GM21619 (cell line): ENCODE data around the gene PNPLA1.

Experiments used
- ATAC-seq: cut with Tn5 transposase; IDR thresholded peaks from one replicate; pipeline ENCODE4 v1.9.1; 2021; ENCODE audit not compliant: unreplicated experiment

Gene PNPLA1

GRCh38 chr6:36269834-36270705 is at the start of gene PNPLA1:
Gene PNPLA1, plus strand, starts transcription at chr6:36270060. Its CDS starts 400 bp downstream, at chr6:36270460.
- ATAC-seq = no peak

GRCh38 chr6:36220226-36220625 is 49.6 kb upstream of the PNPLA1 start:
- ATAC-seq = no peak

- ATAC-seq = no peak
These were observed 48.2 kb upstream of the PNPLA1 start for GRCh38 chr6:36221674-36222073.

- ATAC-seq = no peak
These were observed 46.9 kb upstream of the PNPLA1 start for GRCh38 chr6:36222924-36223323.

- ATAC-seq = no peak
These were observed 46.2 kb upstream of the PNPLA1 start for GRCh38 chr6:36223706-36224105.

- ATAC-seq = no peak
These were observed 44.9 kb upstream of the PNPLA1 start for GRCh38 chr6:36224918-36225461.

- ATAC-seq = no peak
These were observed 43.3 kb upstream of the PNPLA1 start for GRCh38 chr6:36226438-36227047.

- no peak for ATAC-seq
These were observed 42.3 kb upstream of the PNPLA1 start for GRCh38 chr6:36227379-36228228.

- ATAC-seq = no peak
These were observed 40.6 kb upstream of the PNPLA1 start for GRCh38 chr6:36229223-36229622.

GRCh38 chr6:36230371-36230770 is 39.5 kb upstream of the PNPLA1 start:
- ATAC-seq = no peak

GRCh38 chr6:36232172-36232571 is 37.7 kb upstream of the PNPLA1 start:
- no peak for ATAC-seq

GRCh38 chr6:36235309-36235708 is 34.6 kb upstream of the PNPLA1 start:
- ATAC-seq = no peak

- ATAC-seq = no peak
These were observed 34.0 kb upstream of the PNPLA1 start for GRCh38 chr6:36235862-36236261.

- no peak for ATAC-seq
These were observed 30.1 kb upstream of the PNPLA1 start for GRCh38 chr6:36239774-36240173.

GRCh38 chr6:36241728-36242127 is 28.1 kb upstream of the PNPLA1 start:
- ATAC-seq = no peak

- ATAC-seq = no peak
These were observed 27.7 kb upstream of the PNPLA1 start for GRCh38 chr6:36242161-36242560.

- no peak for ATAC-seq
These were observed 27.2 kb upstream of the PNPLA1 start for GRCh38 chr6:36242626-36243025.

GRCh38 chr6:36243562-36244212 is 26.2 kb upstream of the PNPLA1 start:
- no peak for ATAC-seq

- no peak for ATAC-seq
These were observed 25.1 kb upstream of the PNPLA1 start for GRCh38 chr6:36244641-36245280.

- ATAC-seq = no peak
These were observed 24.2 kb upstream of the PNPLA1 start for GRCh38 chr6:36245572-36246061.
